Measurements from ENCODE around the gene COBLL1.

Gene COBLL1

GRCh38 chr2:164803776-164804466 is 37.7 kb downstream of the COBLL1 start:
- TF ChIP-seq CTCF (IDR thresholded peaks at IDR 0.05; ENCODE audit: low read depth, low read length): no peak

GRCh38 chr2:164802095-164802707 is 39.4 kb downstream of the COBLL1 start:
- no peak overlapping the region for H3K4me3 ChIP-seq (ENCODE audit: low read depth, low read length)

More at GRCh38 chr2:164803776-164804466, 37.7 kb downstream of the COBLL1 start:
- no peak overlapping the region for H3K4me3 ChIP-seq (ENCODE audit: low read depth, low read length)

GRCh38 chr2:164800572-164800971 is 41.1 kb downstream of the COBLL1 start:
- no peak for TF ChIP-seq CTCF (IDR thresholded peaks at IDR 0.05; ENCODE audit: low read depth, low read length)
- H3K4me3 ChIP-seq (ENCODE audit: low read depth, low read length): no peak overlapping the region

More at GRCh38 chr2:164802095-164802707, 39.4 kb downstream of the COBLL1 start:
- TF ChIP-seq CTCF (IDR thresholded peaks at IDR 0.05; ENCODE audit: low read depth, low read length): no peak

GRCh38 chr2:164797627-164798026 is 44.0 kb downstream of the COBLL1 start:
- TF ChIP-seq CTCF (IDR thresholded peaks at IDR 0.05; ENCODE audit: low read depth, low read length): no peak
- no peak overlapping the region for H3K4me3 ChIP-seq (ENCODE audit: low read depth, low read length)

GRCh38 chr2:164796999-164797398 is 44.6 kb downstream of the COBLL1 start:
- H3K4me3 ChIP-seq (ENCODE audit: low read depth, low read length): no peak overlapping the region
- no peak for TF ChIP-seq CTCF (IDR thresholded peaks at IDR 0.05; ENCODE audit: low read depth, low read length)

GRCh38 chr2:164794432-164795231 is 47.0 kb downstream of the COBLL1 start:
- no peak overlapping the region for H3K4me3 ChIP-seq (ENCODE audit: low read depth, low read length)
- TF ChIP-seq CTCF (IDR thresholded peaks at IDR 0.05; ENCODE audit: low read depth, low read length): no peak

- no peak for TF ChIP-seq CTCF (IDR thresholded peaks at IDR 0.05; ENCODE audit: low read depth, low read length)
- no peak overlapping the region for H3K4me3 ChIP-seq (ENCODE audit: low read depth, low read length)
Measured at GRCh38 chr2:164794016-164794415, 47.6 kb downstream of the COBLL1 start.

All from WI38 (cell line).